Endothelial cell of umbilical vein (primary cell): ENCODE measurements around the gene BACE1-AS. TPM values are rescaled to one million over a fixed set of nuclear protein-coding genes. Genes with fewer than 3 reads are reported as not detected.
"Not testable (repeated sequence)": the region's sequence is repeated elsewhere in the genome, so short reads cannot be mapped to it uniquely, and the experiment has no call there.

ENCODE experiments used
- BruUV-seq: library from RNA; stranded (reverse); fragments of 400-500 nt; replicated peaks from 2 replicates; lab custom pipeline; 2021; lab: Mats Ljungman, UMichigan
- CTCF ChIA-PET: fragments of 300-600, 350-600 bp; sonication (Branson Sonifier 250); formaldehyde crosslinking; loops from one replicate; lab custom pipeline; 2021; ENCODE audit warnings: antibody characterized with exemption, inconsistent platforms; lab: Charles Lee
- POLR2A ChIA-PET: fragments of 300-600, 350-600 bp; sonication (Branson Sonifier 250); formaldehyde crosslinking; loops from one replicate; lab custom pipeline; 2021; ENCODE audit warnings: antibody characterized with exemption, inconsistent platforms; lab: Charles Lee
- DNase-seq: peaks from one replicate; pipeline ENCODE4 v3.0.0-alpha.2; 2011; ENCODE audit warnings: low read depth, low spot score
- FAIRE-seq: peaks from 2 replicates; lab custom pipeline; 2011; peaks lifted over from hg19 to GRCh38; lab: Jason Lieb, UNC
- H2AFZ ChIP-seq: 2 replicates; pipeline ENCODE4 v1.6.0; 2012; ENCODE audit warnings: low read depth, low read length, control low read depth, inconsistent platforms
- H3K27ac ChIP-seq: 2 replicates; pipeline ENCODE4 v1.5.1; 2011; ENCODE audit warnings: low read depth, mild to moderate bottlenecking, control low read depth, low read length, moderate library complexity; ENCODE audit not compliant: insufficient read depth
- H3K27me3 ChIP-seq, 2 experiments: 2 replicates each; pipeline versions ENCODE4 v1.6.0 to v1.6.1; 2011; ENCODE audit warnings: low read length in 2 of 2, mixed read lengths in 1 of 2; ENCODE audit not compliant: control insufficient read depth in 2 of 2, insufficient read depth in 2 of 2
- H3K36me3 ChIP-seq, 2 experiments: 2 replicates in 1 of 2; 3 replicates in 1 of 2; pipeline ENCODE4 v1.5.1; 2011; ENCODE audit warnings: low read length in 2 of 2, mild to moderate bottlenecking in 1 of 2, moderate library complexity in 1 of 2; ENCODE audit not compliant: control insufficient read depth in 2 of 2, insufficient read depth in 2 of 2; ENCODE audit errors: extremely low read depth in 1 of 2
- H3K4me1 ChIP-seq: 3 replicates; pipeline ENCODE4 v1.5.1; 2011; ENCODE audit warnings: mild to moderate bottlenecking, low read length; ENCODE audit not compliant: control insufficient read depth, insufficient read depth; ENCODE audit errors: extremely low read depth
- H3K4me2 ChIP-seq: 2 replicates; pipeline ENCODE4 v1.6.1; 2011; ENCODE audit warnings: low read length, control low read depth, mixed read lengths; ENCODE audit not compliant: insufficient read depth
- H3K4me3 ChIP-seq, 3 experiments: fragments of 200-600 bp in 1 of 3; sonication (generic), shearing (Covaris generic) in 1 of 3; replicated peaks in 1 of 3; 2 replicates each; pipeline ENCODE4 v1.5.1; 2011 to 2016; ENCODE audit warnings: control low read depth in 3 of 3, low read length in 3 of 3, mild to moderate bottlenecking in 2 of 3, inconsistent platforms in 1 of 3, low read depth in 1 of 3, moderate library complexity in 1 of 3; ENCODE audit not compliant: insufficient read depth in 1 of 3
- H3K79me2 ChIP-seq: 2 replicates; pipeline ENCODE4 v1.6.0; 2012; ENCODE audit warnings: low read length, inconsistent platforms; ENCODE audit not compliant: control insufficient read depth, insufficient read depth
- H3K9ac ChIP-seq: replicated peaks from 2 replicates; pipeline ENCODE3; 2011; ENCODE audit warnings: low read length, control low read depth; ENCODE audit not compliant: insufficient read depth; ENCODE audit errors: extremely low read depth
- H3K9me1 ChIP-seq: replicated peaks from 3 replicates; pipeline ENCODE4 v1.6.0; 2011; ENCODE audit warnings: mild to moderate bottlenecking, low read length; ENCODE audit not compliant: control insufficient read depth, insufficient read depth; ENCODE audit errors: extremely low read depth
- H3K9me3 ChIP-seq: replicated peaks from 2 replicates; pipeline ENCODE4 v1.5.1; 2012; ENCODE audit warnings: low read length, inconsistent platforms; ENCODE audit not compliant: control insufficient read depth, insufficient read depth
- H4K20me1 ChIP-seq: replicated peaks from 2 replicates; pipeline ENCODE3; 2011; ENCODE audit warnings: mild to moderate bottlenecking, low read length; ENCODE audit not compliant: control insufficient read depth, insufficient read depth; ENCODE audit errors: extremely low read depth
- EZH2 ChIP-seq: IDR thresholded peaks from 2 replicates; pipeline ENCODE4 v1.6.1; 2012; ENCODE audit warnings: borderline replicate concordance, low read depth, mild to moderate bottlenecking, moderate library complexity, low read length, inconsistent platforms; ENCODE audit not compliant: severe bottlenecking
- FOS ChIP-seq: IDR thresholded peaks from 2 replicates; pipeline ENCODE4 v1.6.1; 2011; ENCODE audit warnings: mild to moderate bottlenecking, low read length, moderate library complexity, borderline replicate concordance; ENCODE audit not compliant: insufficient read depth
- GATA2 ChIP-seq: IDR thresholded peaks from 2 replicates; pipeline ENCODE4 v1.7.0; 2011; ENCODE audit warnings: low read depth, mild to moderate bottlenecking, moderate library complexity, mixed read lengths, low read length; ENCODE audit not compliant: insufficient read length, insufficient read depth
- JUN ChIP-seq: IDR thresholded peaks from 2 replicates; pipeline ENCODE4 v1.6.1; 2011; ENCODE audit warnings: borderline replicate concordance, low read depth; ENCODE audit not compliant: insufficient read length, insufficient read depth
- MAX ChIP-seq: IDR thresholded peaks from 2 replicates; pipeline ENCODE4 v1.6.1; 2011; ENCODE audit not compliant: insufficient read depth, insufficient read length
- MYC ChIP-seq: IDR thresholded peaks from one replicate; pipeline ENCODE4 v1.6.1; 2011; ENCODE audit warnings: mild to moderate bottlenecking, low read depth, low read length
- POLR2A ChIP-seq: IDR thresholded peaks from 2 replicates; pipeline ENCODE4 v1.6.1; 2012; ENCODE audit warnings: low read depth, mild to moderate bottlenecking, control low read depth, low read length
- POLR2AphosphoS5 ChIP-seq: IDR thresholded peaks from 2 replicates; pipeline ENCODE4 v1.6.1; 2012; ENCODE audit warnings: low read depth, mild to moderate bottlenecking, control low read depth, low read length, moderate library complexity; ENCODE audit not compliant: insufficient read depth
- dilution Hi-C: fragments of 300-500 bp; cut with MboI; formaldehyde crosslinking; loops from one replicate; pipeline ENCODE4 v1.15.0; 2019; ENCODE audit warnings: low sequenced_read_pairs; ENCODE audit not compliant: extremely low pct_ligation_motif_present
- intact Hi-C: fragments of 100-400 bp; cut with micrococcal nuclease; formaldehyde crosslinking; loops from one replicate; pipeline ENCODE4 v1.10.0; 2022
- polyA plus RNA-seq, 4 experiments: library from polyadenylated mRNA; depleted of rRNA in 3 of 4; stranded (reverse) in 3 of 4; unstranded in 1 of 4; fragments of >200 nt; gene quantifications; 2 replicates each; pipeline versions ENCODE4 v1.2.1 to v1.2.3, GENCODE V29; 2011 to 2012; ENCODE audit warnings: missing spikeins in 1 of 4
- total RNA-seq: library from RNA; stranded (reverse); gene quantifications from 2 replicates; pipeline ENCODE4 v1.2.3, GENCODE V29; 2021

The BACE1-AS gene
- total and polyA plus RNA-seq, 2 donors (not counting 3 experiments of a cell fraction or from before 2014, with no cell fraction given), result 7.6 to 8.1 TPM

- ChIA-PET CTCF (interaction anchor here (1.9 kb wide), 1 partner anchor 10 kb away, joined by 4 read pairs; no protein-coding TSS in a partner anchor), POLR2A (no interaction called here)
- no peak for FAIRE-seq
- H3K4me1 ChIP-seq, result no peaks in the 10 kb centered on the region
- intact Hi-C loops (no loop called here), dilution Hi-C loops (no loop called here)
- H3K4me2 ChIP-seq, result no peak overlapping the region
- H3K36me3 ChIP-seq, result no peaks in the 10 kb centered on the region
- H3K4me3 ChIP-seq, result no peak overlapping the region
- H3K27ac ChIP-seq, result no peak overlapping the region
- BruUV-seq, result no TSS peak
- no peaks in the 10 kb centered on the region for H3K9me3 ChIP-seq
- H3K79me2 ChIP-seq, result no peaks in the 10 kb centered on the region
- no peak for TF ChIP-seq MAX
- no peak for TF ChIP-seq POLR2AphosphoS5
- no peak for TF ChIP-seq JUN
- no peak for TF ChIP-seq MYC
- no peak for TF ChIP-seq EZH2
- TF ChIP-seq FOS, result no peak
- TF ChIP-seq POLR2A, result no peak
- no peak for TF ChIP-seq GATA2
- no peaks in the 10 kb centered on the region for H3K27me3 ChIP-seq
- no peaks in the 10 kb centered on the region for H4K20me1 ChIP-seq
- H3K9me1 ChIP-seq, result no peaks in the 10 kb centered on the region
- H2AFZ ChIP-seq, result no peak overlapping the region
- H3K9ac ChIP-seq, result no peak overlapping the region
- no peak for DNase-seq
These were observed 19.9 kb upstream of the BACE1-AS start for GRCh38 chr11:117271208-117271607.

- DNase-seq, H3K36me3 ChIP-seq, dilution Hi-C loops, H3K27me3 ChIP-seq, H3K9ac ChIP-seq, H3K4me2 ChIP-seq, H3K27ac ChIP-seq, H3K9me3 ChIP-seq, FAIRE-seq, POLR2A ChIA-PET, H4K20me1 ChIP-seq, H3K9me1 ChIP-seq, intact Hi-C loops, H3K79me2 ChIP-seq, H2AFZ ChIP-seq, BruUV-seq, H3K4me3 ChIP-seq, H3K4me1 ChIP-seq: not testable (repeated sequence)
- CTCF ChIA-PET, result interaction anchor here (1.9 kb wide), 1 partner anchor 9 kb away, joined by 4 read pairs; no protein-coding TSS in a partner anchor
These were observed 19.0 kb upstream of the BACE1-AS start for GRCh38 chr11:117272175-117272574.
